HepG2 (cell line): ENCODE measurements around the gene C1QTNF1. TPM values are rescaled to one million over a fixed set of nuclear protein-coding genes. Genes with fewer than 3 reads are reported as not detected.

ENCODE experiments used
- ATAC-seq: fragments of 200-7000 bp; cut with Tn5 transposase; 3 replicates; pipeline ENCODE4 v1.9.1; 2020; ENCODE audit warnings: mild to moderate bottlenecking, moderate library complexity
- BruUV-seq: library from RNA; stranded (reverse); fragments of 400-500 nt; replicated peaks from 2 replicates; lab custom pipeline; 2021; lab: Mats Ljungman, UMichigan
- CTCF ChIA-PET: fragments of 300-600 bp; formaldehyde crosslinking; extraction: SDS; loops from one replicate; lab custom pipeline; 2021; ENCODE audit warnings: low total read pairs, inconsistent platforms, low intra/inter-chr PET ratio; lab: Yijun Ruan, JAX
- POLR2A ChIA-PET: fragments of 350-600 bp; sonication (Branson Sonifier 250); formaldehyde crosslinking; loops from one replicate; lab custom pipeline; 2020; ENCODE audit warnings: antibody characterized with exemption, inconsistent platforms; lab: Yijun Ruan, JAX
- DNase-seq: peaks from one replicate; pipeline ENCODE4 v3.0.0-alpha.2; 2015; ENCODE audit warnings: low spot score
- FAIRE-seq: peaks from 3 replicates; lab custom pipeline; 2011; peaks lifted over from hg19 to GRCh38; lab: Jason Lieb, UNC
- H2AFZ ChIP-seq: one replicate; pipeline ENCODE4 v1.6.1; 2011; ENCODE audit warnings: low read length, inconsistent platforms
- H3K27ac ChIP-seq: fragments of 300-600 bp; 3 replicates; pipeline ENCODE4 v1.8.0; 2011; ENCODE audit warnings: mixed run types, mild to moderate bottlenecking, mixed read lengths, low read length, inconsistent platforms; ENCODE audit not compliant: insufficient read depth; ENCODE audit errors: extremely low read length
- H3K27me3 ChIP-seq, 2 experiments: fragments of 200-600 bp in 1 of 2; 2 replicates in 1 of 2; 3 replicates in 1 of 2; pipeline versions ENCODE4 v1.6.0 to v1.8.0; 2011; ENCODE audit warnings: low read length in 2 of 2, mild to moderate bottlenecking in 2 of 2, moderate library complexity in 2 of 2, inconsistent platforms in 1 of 2; ENCODE audit not compliant: insufficient read depth in 2 of 2, control insufficient read depth in 1 of 2
- H3K36me3 ChIP-seq, 2 experiments: fragments of 200-600 bp in 1 of 2; replicated peaks in 1 of 2; 2 replicates in 1 of 2; 3 replicates in 1 of 2; pipeline versions ENCODE4 v1.5.1 to v1.8.0; 2011; ENCODE audit warnings: low read length in 2 of 2, inconsistent platforms in 1 of 2; ENCODE audit not compliant: insufficient read depth in 2 of 2, control insufficient read depth in 1 of 2
- H3K4me1 ChIP-seq: 2 replicates; pipeline ENCODE4 v1.5.1; 2012; ENCODE audit warnings: low read length, inconsistent platforms; ENCODE audit not compliant: insufficient read depth
- H3K4me2 ChIP-seq: 2 replicates; pipeline ENCODE4 v1.6.0; 2011; ENCODE audit warnings: low read depth, low read length, inconsistent platforms
- H3K4me3 ChIP-seq, 3 experiments: fragments of 200-600 bp in 1 of 3; sonication (generic), shearing (Covaris generic) in 1 of 3; replicated peaks in 1 of 3; 2 replicates each; pipeline ENCODE4 v1.5.1; 2011 to 2016; ENCODE audit warnings: low read length in 3 of 3, inconsistent platforms in 2 of 3, low read depth in 2 of 3, mild to moderate bottlenecking in 2 of 3, control low read depth in 1 of 3, mixed read lengths in 1 of 3; ENCODE audit not compliant: insufficient read depth in 1 of 3
- H3K79me2 ChIP-seq: one replicate; pipeline ENCODE4 v1.6.1; 2011; ENCODE audit warnings: low read length, inconsistent platforms; ENCODE audit not compliant: insufficient read depth
- H3K9ac ChIP-seq: 2 replicates; pipeline ENCODE4 v1.6.0; 2011; ENCODE audit warnings: mild to moderate bottlenecking, low read depth, low read length, inconsistent platforms; ENCODE audit not compliant: insufficient read depth
- H3K9me3 ChIP-seq: 2 replicates; pipeline ENCODE4 v1.5.1; 2012; ENCODE audit warnings: mild to moderate bottlenecking, low read length
- H4K20me1 ChIP-seq: 2 replicates; pipeline ENCODE4 v1.6.0; 2011; ENCODE audit warnings: inconsistent platforms, mild to moderate bottlenecking, low read length, moderate library complexity; ENCODE audit not compliant: insufficient read depth
- CEBPG ChIP-seq: IDR thresholded peaks from 2 replicates; pipeline ENCODE4 v1.6.1; 2016
- ETV6 ChIP-seq: sonication (generic); formaldehyde crosslinking; conservative IDR thresholded peaks from 2 replicates; pipeline ENCODE4 v1.4.0; 2020; ENCODE audit warnings: missing genetic modification reagents
- FOXK1 ChIP-seq: sonication (generic); formaldehyde crosslinking; IDR thresholded peaks from 2 replicates; pipeline ENCODE4 v1.4.0; 2020; ENCODE audit warnings: low read depth, missing genetic modification reagents, borderline replicate concordance
- GABPB1 ChIP-seq: IDR thresholded peaks from 2 replicates; pipeline ENCODE4 v1.6.1; 2016; ENCODE audit warnings: mild to moderate bottlenecking, missing genetic modification reagents, moderate library complexity, missing compliant biosample characterization
- JARID2 ChIP-seq: sonication (generic); formaldehyde crosslinking; IDR thresholded peaks from 2 replicates; pipeline ENCODE4 v1.8.1; 2023; ENCODE audit warnings: missing genetic modification reagents, inconsistent platforms; ENCODE audit not compliant: insufficient replicate concordance
- LBX2 ChIP-seq: sonication (generic); formaldehyde crosslinking; IDR thresholded peaks from 2 replicates; pipeline ENCODE4 v1.5.0; 2020; ENCODE audit warnings: missing genetic modification reagents, mild to moderate bottlenecking, borderline replicate concordance
- MIXL1 ChIP-seq: IDR thresholded peaks from 2 replicates; pipeline ENCODE4 v1.6.1; 2016
- NAIF1 ChIP-seq: sonication (generic); formaldehyde crosslinking; IDR thresholded peaks from 2 replicates; pipeline ENCODE4 v1.5.0; 2020; ENCODE audit warnings: mild to moderate bottlenecking, missing genetic modification reagents, borderline replicate concordance
- SNAPC5 ChIP-seq: sonication (generic); formaldehyde crosslinking; IDR thresholded peaks from 2 replicates; pipeline ENCODE4 v1.8.1; 2023; ENCODE audit warnings: mild to moderate bottlenecking, missing genetic modification reagents, borderline replicate concordance
- SRSF4 ChIP-seq: fragments of 200-400 bp; formaldehyde crosslinking; IDR thresholded peaks from one replicate; pipeline ENCODE4 v1.6.1; 2018; ENCODE audit warnings: mild to moderate bottlenecking, low read depth, low read length, moderate library complexity; ENCODE audit not compliant: poor library complexity, severe bottlenecking
- TBL1XR1 ChIP-seq: fragments of 150-350 bp; IDR thresholded peaks from 2 replicates; pipeline ENCODE4 v1.6.1; 2014; ENCODE audit warnings: borderline replicate concordance, low read length; ENCODE audit not compliant: partially characterized antibody
- TCF12 ChIP-seq, 2 experiments: fragments of 450-650 bp in 1 of 2; sonication (generic) in 1 of 2; formaldehyde crosslinking in 1 of 2; IDR thresholded peaks; 2 replicates each; pipeline versions ENCODE4 v1.6.1 to v1.8.0; 2017 to 2022; ENCODE audit warnings: antibody characterized with exemption in 1 of 2, mild to moderate bottlenecking in 1 of 2, missing genetic modification reagents in 1 of 2, moderate library complexity in 1 of 2
- ZNF558 ChIP-seq: sonication (generic); formaldehyde crosslinking; IDR thresholded peaks from 2 replicates; pipeline ENCODE4 v1.9.0; 2022; ENCODE audit warnings: mild to moderate bottlenecking, missing genetic modification reagents, borderline replicate concordance
- ZNF605 ChIP-seq: sonication (generic); formaldehyde crosslinking; IDR thresholded peaks from 2 replicates; pipeline ENCODE4 v1.8.0; 2022; ENCODE audit warnings: mild to moderate bottlenecking, missing genetic modification reagents
- ZNF660 ChIP-seq: sonication (generic); formaldehyde crosslinking; IDR thresholded peaks from 2 replicates; pipeline ENCODE4 v1.5.1; 2020; ENCODE audit warnings: mild to moderate bottlenecking, low read depth, missing genetic modification reagents, borderline replicate concordance
- ZNF703 ChIP-seq: sonication (generic); formaldehyde crosslinking; IDR thresholded peaks from 2 replicates; pipeline ENCODE4 v1.5.1; 2020; ENCODE audit warnings: missing genetic modification reagents, mild to moderate bottlenecking, moderate library complexity, borderline replicate concordance
- ZNF776 ChIP-seq: sonication (generic); formaldehyde crosslinking; IDR thresholded peaks from 2 replicates; pipeline ENCODE4 v1.4.0; 2020; ENCODE audit warnings: mild to moderate bottlenecking, missing genetic modification reagents
- ZSCAN25 ChIP-seq: sonication (generic); formaldehyde crosslinking; IDR thresholded peaks from 2 replicates; pipeline ENCODE4 v1.8.0; 2022; ENCODE audit warnings: mild to moderate bottlenecking, missing genetic modification reagents
- WGBS: methylation state at CpG from one replicate; pipeline ENCODE4 v1.1.6; 2017; ENCODE audit warnings: low lambda C conversion rate; 5-methylcytosine and 5-hydroxymethylcytosine counted together
- in situ Hi-C: cut with HindIII; loops from 2 replicates; pipeline ENCODE4 v1.10.0; 2017; ENCODE audit warnings: low pct_unique_long_range_greater_than_20kb; ENCODE audit not compliant: extremely low pct_ligation_motif_present
- intact Hi-C: fragments of 100-400 bp; cut with micrococcal nuclease; formaldehyde crosslinking; loops from one replicate; pipeline ENCODE4 v1.10.0; 2022; ENCODE audit not compliant: unreplicated experiment
- polyA plus RNA-seq, 8 experiments: library from polyadenylated mRNA; depleted of rRNA in 3 of 8; stranded (reverse) in 7 of 8; unstranded in 1 of 8; fragments of >200 nt; fragmentation: Illumina TruSeq in 4 of 8; extraction: Trizol in 4 of 8; gene quantifications; 2 replicates each; pipeline versions ENCODE4 v1.2.1 to v1.2.3, GENCODE V29; 2011 to 2016; ENCODE audit warnings: low read depth in 4 of 8, missing spikeins in 1 of 8, mixed read lengths in 1 of 8; ENCODE audit not compliant: insufficient read depth in 1 of 8
- total RNA-seq, 5 experiments: library from RNA; depleted of rRNA; stranded (reverse); fragments of >200 nt; fragmentation: Illumina TruSeq; extraction: Trizol; gene quantifications; 2 replicates each; pipeline ENCODE4 v1.2.3, GENCODE V29; 2016; ENCODE audit warnings: low read depth in 1 of 5

Gene C1QTNF1
- total and polyA plus RNA-seq, 2 of the 13 experiments (the other 11 are each of a cell fraction or from before 2014, with no cell fraction given) = 0.18 to 0.86 TPM

DNA sequence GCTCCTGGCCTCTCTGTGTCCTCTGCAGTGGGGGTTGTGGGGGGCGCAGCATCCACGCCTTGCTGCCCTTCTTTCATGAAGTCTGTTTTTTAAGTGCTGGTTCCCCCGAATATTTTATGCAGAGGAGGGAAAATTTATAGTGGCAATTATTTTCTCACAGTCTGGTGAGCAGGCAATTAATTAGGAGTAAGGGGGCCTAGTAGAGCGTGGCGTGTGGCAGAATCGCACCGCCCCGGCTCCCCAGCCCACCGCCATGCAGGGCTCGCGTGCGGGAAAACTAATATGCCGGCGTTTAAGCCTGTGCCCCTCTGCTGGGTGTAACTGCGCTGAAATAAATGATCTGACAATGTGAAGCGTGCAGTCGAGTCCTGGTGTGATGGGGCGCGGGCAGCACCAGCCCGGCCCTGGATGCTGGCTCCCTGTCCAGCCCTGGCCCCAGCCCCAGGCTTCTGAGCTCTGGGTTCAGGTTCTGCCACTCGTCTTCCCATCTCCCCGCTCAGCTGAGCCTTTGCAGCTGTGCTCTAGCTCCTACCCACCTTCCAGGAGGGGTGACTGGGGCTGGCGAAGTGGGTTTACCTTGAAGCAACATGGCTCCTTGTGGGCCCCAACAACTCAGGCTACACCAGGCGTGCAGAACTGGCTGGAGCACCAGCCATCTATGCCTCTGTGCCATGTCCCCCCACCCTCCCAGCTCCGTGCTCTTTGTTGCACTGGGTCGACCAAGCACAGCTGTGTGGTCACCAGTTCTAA is 64.5 kb downstream of the C1QTNF1 start:
- Histone ChIP-seq H2AFZ (no peak overlapping the region), H3K9ac (no peak overlapping the region), H3K4me1 (no peaks in the 10 kb centered on the region), H3K79me2 (no peaks in the 10 kb centered on the region), H3K9me3 (no peaks in the 10 kb centered on the region), H3K4me3 (no peak overlapping the region), H3K27me3 (peaks cover 2 to 30% of the 10 kb centered on the region in 2 experiments; a peak in 3 of 5 replicates), H4K20me1 (peaks cover 11% of the 10 kb centered on the region; the same call in 1 of the 2 replicates), H3K4me2 (no peak overlapping the region), H3K27ac (no peak overlapping the region), H3K36me3 (peaks cover 11 to 17% of the 10 kb centered on the region in 2 experiments; a peak in 4 of 5 replicates)
- DNase-seq (no peak), FAIRE-seq (no peak), ATAC-seq (no peak)
- 91% methylated on average over 24 of the region's 26 CpGs for WGBS
- intact Hi-C loops (no loop called here), in situ Hi-C loops (loop anchor here (5.0 kb wide), 1 partner anchor 299 kb away; no protein-coding TSS in a partner anchor)
- ChIA-PET POLR2A (interaction anchor here (1.2 to 1.8 kb wide), 2 partner anchors 62 to 79 kb away, joined by 4 to 8 read pairs; partner anchors contain the start of gene CANT1), CTCF (interaction anchor here (1.1 to 1.6 kb wide), 5 partner anchors 300 to 620 kb away, joined by 3 to 36 read pairs (median 4); no protein-coding TSS in a partner anchor)
- no peak for TF ChIP-seq GABPB1 (CRISPR knock-in tag)
- TF ChIP-seq ZNF605 = no peak
- TF ChIP-seq ZNF703 (CRISPR knock-in tag) = no peak
- BruUV-seq = no TSS peak

DNA sequence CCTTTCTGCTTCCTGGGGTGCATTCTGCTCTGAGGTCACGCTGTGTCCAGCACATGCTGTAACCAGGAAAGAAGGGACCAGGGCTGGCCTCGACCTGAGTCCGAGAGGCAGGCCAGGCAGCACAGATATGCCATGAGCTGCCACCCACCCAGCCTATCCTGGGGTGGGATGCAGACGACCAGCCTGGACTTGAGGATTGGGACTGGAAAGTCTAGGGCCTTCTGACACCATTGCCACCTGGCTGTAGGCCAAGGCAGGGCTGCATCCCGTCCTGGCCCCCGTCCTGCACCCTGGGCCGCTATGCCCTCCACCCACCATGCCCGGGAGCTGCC is 65.0 kb downstream of the C1QTNF1 start:
- Histone ChIP-seq H3K27ac (no peak overlapping the region), H3K4me2 (no peak overlapping the region), H3K79me2 (no peaks in the 10 kb centered on the region), H3K36me3 (peaks cover 9 to 12% of the 10 kb centered on the region in 2 experiments; a peak in 3 of 5 replicates), H3K27me3 (peaks cover 8 to 35% of the 10 kb centered on the region in 2 experiments; a peak in 3 of 5 replicates), H3K4me1 (no peaks in the 10 kb centered on the region), H4K20me1 (peaks cover 11% of the 10 kb centered on the region; the same call in 1 of the 2 replicates), H3K9me3 (no peaks in the 10 kb centered on the region), H3K4me3 (no peak overlapping the region), H3K9ac (no peak overlapping the region), H2AFZ (no peak overlapping the region)
- 55% methylated on average over 8 of the region's 8 CpGs for WGBS
- FAIRE-seq (no peak), DNase-seq (no peak), ATAC-seq (no peak)
- ChIA-PET CTCF (interaction anchor here (1.1 to 1.3 kb wide), 2 partner anchors 304 to 619 kb away, joined by 4 read pairs; no protein-coding TSS in a partner anchor), POLR2A (no interaction called here)
- intact Hi-C loops = no loop called here
- no TSS peak for BruUV-seq
- in situ Hi-C loops = loop anchor here (5.0 kb wide), 1 partner anchor 298 kb away; no protein-coding TSS in a partner anchor
- TF ChIP-seq MIXL1 (CRISPR knock-in tag) = no peak
- no peak for TF ChIP-seq FOXK1 (CRISPR knock-in tag)
- TF ChIP-seq TBL1XR1 = no peak
- TF ChIP-seq ZSCAN25 (CRISPR knock-in tag) = no peak
- no peak for TF ChIP-seq SRSF4
- no peak for TF ChIP-seq JARID2
- TF ChIP-seq CEBPG (CRISPR knock-in tag) = no peak
- TF ChIP-seq SNAPC5 = no peak
- TF ChIP-seq ZNF660 (CRISPR knock-in tag) = no peak
- no peak for TF ChIP-seq LBX2 (CRISPR knock-in tag)
- TF ChIP-seq ZNF776 = no peak
- no peak for TF ChIP-seq TCF12 (IDR thresholded peaks at IDR 0.05)
- no peak for TF ChIP-seq TCF12 (CRISPR knock-in tag; IDR thresholded peaks at IDR 0.05)
- no peak for TF ChIP-seq ZNF558 (CRISPR knock-in tag)
- TF ChIP-seq ETV6 (CRISPR knock-in tag) = no peak
- no peak for TF ChIP-seq NAIF1 (CRISPR knock-in tag)
